GM23338 (cell line): Measurements from ENCODE around the gene BRAP. TPM values are rescaled to one million over a fixed set of nuclear protein-coding genes. Genes with fewer than 3 reads are reported as not detected.

Experiments used
- ATAC-seq: fragments of 200-7000 bp; cut with Tn5 transposase; 3 replicates; pipeline ENCODE4 v1.9.1; 2020
- DNase-seq: peaks from one replicate; pipeline ENCODE4 v3.0.0-alpha.2; 2015; ENCODE audit warnings: low spot score
- H2AFZ ChIP-seq: fragments of 200-600 bp; sonication (generic); 2 replicates; pipeline ENCODE4 v1.8.0; 2016; ENCODE audit warnings: antibody characterized with exemption, mild to moderate bottlenecking, moderate library complexity
- H3F3A ChIP-seq: fragments of 200-600 bp; sonication (generic); replicated peaks from 2 replicates; pipeline ENCODE4 v1.8.0; 2017; ENCODE audit warnings: antibody characterized with exemption, mixed run types, low read depth
- H3K27ac ChIP-seq: fragments of 200-600 bp; sonication (generic); 2 replicates; pipeline ENCODE4 v1.6.1; 2016; ENCODE audit warnings: low read depth
- H3K27me3 ChIP-seq: fragments of 200-600 bp; sonication (generic); 2 replicates; pipeline ENCODE4 v1.8.0; 2016; ENCODE audit warnings: mild to moderate bottlenecking, mixed run types, moderate library complexity; ENCODE audit not compliant: insufficient read depth
- H3K36me3 ChIP-seq: fragments of 200-600 bp; sonication (generic); 2 replicates; pipeline ENCODE4 v1.8.0; 2016; ENCODE audit warnings: mild to moderate bottlenecking; ENCODE audit not compliant: insufficient read depth
- H3K4me1 ChIP-seq: fragments of 200-600 bp; sonication (generic); 2 replicates; pipeline ENCODE4 v1.8.0; 2016; ENCODE audit warnings: mild to moderate bottlenecking, moderate library complexity; ENCODE audit not compliant: insufficient read depth
- H3K4me2 ChIP-seq: fragments of 200-600 bp; sonication (generic); 2 replicates; pipeline ENCODE4 v1.7.1; 2017; ENCODE audit warnings: mixed run types
- H3K4me3 ChIP-seq: fragments of 200-600 bp; sonication (generic); 2 replicates; pipeline ENCODE4 v1.6.1; 2016; ENCODE audit warnings: mixed run types
- H3K79me2 ChIP-seq: fragments of 200-600 bp; sonication (generic); replicated peaks from 2 replicates; pipeline ENCODE4 v1.8.0; 2017; ENCODE audit warnings: mild to moderate bottlenecking; ENCODE audit not compliant: insufficient read depth
- H3K9me2 ChIP-seq: fragments of 200-600 bp; sonication (generic); 2 replicates; pipeline ENCODE4 v1.8.0; 2017; ENCODE audit not compliant: insufficient read depth
- H4K20me1 ChIP-seq: fragments of 200-600 bp; sonication (generic); replicated peaks from 2 replicates; pipeline ENCODE4 v1.8.0; 2017; ENCODE audit warnings: mild to moderate bottlenecking; ENCODE audit not compliant: insufficient read depth
- H3K27ac Mint-ChIP-seq: 2 replicates; pipeline ENCODE4 v1.8.0; 2020; ENCODE audit warnings: inconsistent platforms, mild to moderate bottlenecking, moderate library complexity, mixed read lengths
- H3K27me3 Mint-ChIP-seq: 3 replicates; pipeline ENCODE4 v1.8.0; 2022; ENCODE audit warnings: low read depth, mild to moderate bottlenecking, moderate library complexity, mixed read lengths, inconsistent platforms; ENCODE audit not compliant: insufficient read depth, poor library complexity
- H3K36me3 Mint-ChIP-seq: 3 replicates; pipeline ENCODE4 v1.8.0; 2021; ENCODE audit warnings: low read depth, mild to moderate bottlenecking, inconsistent platforms, moderate library complexity, mixed read lengths
- H3K4me1 Mint-ChIP-seq: 3 replicates; pipeline ENCODE4 v1.8.0; 2020; ENCODE audit warnings: mild to moderate bottlenecking, inconsistent platforms, mixed read lengths
- H3K4me3 Mint-ChIP-seq: 3 replicates; pipeline ENCODE4 v1.8.0; 2021; ENCODE audit warnings: moderate library complexity, mild to moderate bottlenecking, inconsistent platforms, mixed read lengths
- H3K9me3 Mint-ChIP-seq: 3 replicates; pipeline ENCODE4 v1.8.0; 2020; ENCODE audit warnings: moderate library complexity, mild to moderate bottlenecking, inconsistent platforms, mixed read lengths
- CREB1 ChIP-seq: fragments of 250-450 bp; sonication (Bioruptor Pico); IDR thresholded peaks from 2 replicates; pipeline ENCODE4 v1.5.0; 2020; ENCODE audit warnings: low read depth, mild to moderate bottlenecking, moderate library complexity
- EZH2 ChIP-seq: fragments of 200-600 bp; sonication (generic); IDR thresholded peaks from one replicate; pipeline ENCODE4 v1.8.0; 2017; ENCODE audit warnings: antibody characterized with exemption, mild to moderate bottlenecking, low read depth; ENCODE audit not compliant: unreplicated experiment
- EZH2phosphoT487 ChIP-seq: fragments of 200-600 bp; sonication (generic); IDR thresholded peaks from one replicate; pipeline ENCODE4 v1.8.1; 2018; ENCODE audit warnings: antibody characterized with exemption; ENCODE audit not compliant: unreplicated experiment
- NANOG ChIP-seq: IDR thresholded peaks from 2 replicates; pipeline ENCODE4 v1.6.1; 2016; ENCODE audit warnings: antibody characterized with exemption, borderline replicate concordance
- POLR2AphosphoS5 ChIP-seq: IDR thresholded peaks from 2 replicates; pipeline ENCODE4 v1.6.1; 2016; ENCODE audit warnings: antibody characterized with exemption, low read depth
- STAT1 ChIP-seq: IDR thresholded peaks from one replicate; pipeline ENCODE4 v1.6.1; 2016; ENCODE audit warnings: antibody characterized with exemption; ENCODE audit not compliant: unreplicated experiment
- ZNF114 ChIP-seq: fragments of 250-450 bp; sonication (Bioruptor Pico); IDR thresholded peaks from 2 replicates; pipeline ENCODE4 v1.5.0; 2020; ENCODE audit warnings: mild to moderate bottlenecking, moderate library complexity
- ZNF331 ChIP-seq: fragments of 250-450 bp; sonication (Bioruptor Pico); IDR thresholded peaks from 2 replicates; pipeline ENCODE4 v1.5.0; 2020; ENCODE audit warnings: low read depth, mild to moderate bottlenecking, moderate library complexity
- polyA plus RNA-seq: library from polyadenylated mRNA; unstranded; fragments of >200 nt; fragmentation: Nextera tagmentation; extraction: Ambion mirVana; gene quantifications from 2 replicates; pipeline ENCODE4 v1.2.1, GENCODE V29; 2016
- total RNA-seq: library from RNA; depleted of rRNA; stranded (reverse); fragments of >200 nt; shearing (Covaris generic); gene quantifications from 2 replicates; pipeline ENCODE4 v1.2.3, GENCODE V29; 2014
- TF ChIP-seq, protein P1 (sequence below), 2 experiments: fragments of 200-600 bp in 1 of 2; sonication (generic) in 1 of 2; conservative IDR thresholded peaks; 2 replicates each; pipeline versions ENCODE4 v1.5.1 to v1.6.1; 2016 to 2017; ENCODE audit warnings: antibody characterized with exemption in 2 of 2, low read depth in 2 of 2, mild to moderate bottlenecking in 2 of 2, moderate library complexity in 1 of 2
- TF ChIP-seq, protein P2 (sequence below): fragments of 250-450 bp; sonication (Bioruptor Pico); IDR thresholded peaks from 2 replicates; pipeline ENCODE4 v1.5.0; 2020; ENCODE audit warnings: mild to moderate bottlenecking, moderate library complexity
- TF ChIP-seq, protein P3 (sequence below): IDR thresholded peaks from one replicate; pipeline ENCODE4 v1.6.1; 2018; ENCODE audit warnings: antibody characterized with exemption; ENCODE audit not compliant: unreplicated experiment

The BRAP gene
- total and polyA plus RNA-seq, 2 experiments from 2014 or later, result 14.9 to 19.4 TPM

DNA sequence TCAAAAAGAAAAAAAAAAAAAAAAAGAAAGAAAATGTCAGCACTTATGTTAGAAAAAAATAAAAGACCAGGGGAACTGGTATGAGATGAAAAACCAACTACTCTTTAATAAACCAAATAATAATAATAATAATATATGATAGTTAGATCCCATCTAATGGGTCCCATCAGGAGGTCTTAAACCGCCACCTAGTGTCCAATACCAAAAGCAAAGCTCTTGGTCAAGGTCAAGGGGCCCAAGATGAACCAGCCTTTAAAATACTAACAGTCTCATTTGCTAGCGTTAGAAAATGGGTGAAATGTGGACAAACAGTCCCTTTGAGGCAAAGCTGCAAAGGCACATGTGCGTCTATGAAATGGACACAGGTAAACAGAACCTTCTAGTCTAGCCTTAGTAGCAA, 12.3 kb downstream of the BRAP start:
- no peak; the same call in 2 of the 3 replicates for ATAC-seq
- TF ChIP-seq, protein P1, sequence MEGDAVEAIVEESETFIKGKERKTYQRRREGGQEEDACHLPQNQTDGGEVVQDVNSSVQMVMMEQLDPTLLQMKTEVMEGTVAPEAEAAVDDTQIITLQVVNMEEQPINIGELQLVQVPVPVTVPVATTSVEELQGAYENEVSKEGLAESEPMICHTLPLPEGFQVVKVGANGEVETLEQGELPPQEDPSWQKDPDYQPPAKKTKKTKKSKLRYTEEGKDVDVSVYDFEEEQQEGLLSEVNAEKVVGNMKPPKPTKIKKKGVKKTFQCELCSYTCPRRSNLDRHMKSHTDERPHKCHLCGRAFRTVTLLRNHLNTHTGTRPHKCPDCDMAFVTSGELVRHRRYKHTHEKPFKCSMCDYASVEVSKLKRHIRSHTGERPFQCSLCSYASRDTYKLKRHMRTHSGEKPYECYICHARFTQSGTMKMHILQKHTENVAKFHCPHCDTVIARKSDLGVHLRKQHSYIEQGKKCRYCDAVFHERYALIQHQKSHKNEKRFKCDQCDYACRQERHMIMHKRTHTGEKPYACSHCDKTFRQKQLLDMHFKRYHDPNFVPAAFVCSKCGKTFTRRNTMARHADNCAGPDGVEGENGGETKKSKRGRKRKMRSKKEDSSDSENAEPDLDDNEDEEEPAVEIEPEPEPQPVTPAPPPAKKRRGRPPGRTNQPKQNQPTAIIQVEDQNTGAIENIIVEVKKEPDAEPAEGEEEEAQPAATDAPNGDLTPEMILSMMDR (conservative IDR thresholded peaks at IDR 0.05; ENCODE audit: low read depth in 2 of 2), result peak; percentile 52 to 62
- TF ChIP-seq EZH2, result no peak
- no peak overlapping the region for H3K27ac Mint-ChIP-seq
- peak overlapping the region; percentile 59; the same call in 1 of the 2 replicates for H3K27ac ChIP-seq
- H3K79me2 ChIP-seq, result no peaks in the 10 kb centered on the region
- no peak overlapping the region for H3K4me2 ChIP-seq
- peaks cover 17% of the 10 kb centered on the region for H4K20me1 ChIP-seq
- DNase-seq, result peak; percentile 61
- H3K27me3 ChIP-seq, result no peaks in the 10 kb centered on the region
- H3K4me3 ChIP-seq, result no peak overlapping the region
- H3K4me3 Mint-ChIP-seq, result no peak overlapping the region
- peaks cover 40% of the 10 kb centered on the region for H3K36me3 ChIP-seq
- no peaks in the 10 kb centered on the region for H3K9me2 ChIP-seq
- H3K4me1 Mint-ChIP-seq, result no peaks in the 10 kb centered on the region
- H3K9me3 Mint-ChIP-seq, result no peaks in the 10 kb centered on the region
- H3F3A ChIP-seq, result 0 out of 2 replicates have a peak, but pooled peaks cover 9% of the 10 kb centered on the region
- no peak overlapping the region for H2AFZ ChIP-seq
- peaks cover 2% of the 10 kb centered on the region for H3K27me3 Mint-ChIP-seq
- H3K36me3 Mint-ChIP-seq, result peaks cover 43% of the 10 kb centered on the region
- no peaks in the 10 kb centered on the region for H3K4me1 ChIP-seq

DNA sequence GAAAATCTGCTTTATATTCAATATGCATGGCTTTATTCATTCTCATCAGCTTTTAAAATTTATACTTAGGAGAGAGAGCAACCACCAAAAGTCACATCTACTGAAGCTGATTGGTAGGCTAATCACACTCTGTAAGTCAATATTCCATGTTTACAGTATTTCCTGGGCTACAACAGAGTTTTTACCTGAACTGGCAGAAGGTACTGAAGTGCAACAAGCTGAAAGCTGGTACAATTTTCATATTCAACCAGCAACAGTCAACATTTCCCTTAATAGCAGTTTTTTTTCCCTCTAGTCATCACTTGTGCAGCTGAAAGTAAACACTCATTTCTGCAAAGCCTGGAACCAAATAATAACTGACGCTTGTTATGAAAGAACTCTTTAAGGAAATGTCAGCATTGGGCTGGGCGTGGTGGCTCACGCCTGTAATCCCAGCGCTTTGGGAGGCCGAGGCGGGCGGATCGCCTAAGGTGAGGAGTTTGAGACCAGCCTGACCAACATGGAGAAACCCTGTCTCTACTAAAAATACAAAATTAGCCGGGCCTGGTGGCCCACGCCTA, 12.9 kb downstream of the BRAP start:
- Histone ChIP-seq H3K36me3 (peaks cover 43% of the 10 kb centered on the region), H3K27me3 (no peaks in the 10 kb centered on the region), H3K4me3 (no peak overlapping the region), H3K9me2 (no peaks in the 10 kb centered on the region), H3K4me1 (no peaks in the 10 kb centered on the region), H3F3A (0 out of 2 replicates have a peak, but pooled peaks cover 9% of the 10 kb centered on the region), H3K27ac (no peak overlapping the region), H3K79me2 (no peaks in the 10 kb centered on the region), H2AFZ (no peak overlapping the region), H4K20me1 (peaks cover 17% of the 10 kb centered on the region), H3K4me2 (no peak overlapping the region)
- no peak overlapping the region for H3K27ac Mint-ChIP-seq
- no peaks in the 10 kb centered on the region for H3K9me3 Mint-ChIP-seq
- peaks cover 43% of the 10 kb centered on the region for H3K36me3 Mint-ChIP-seq
- no peak for DNase-seq
- H3K4me1 Mint-ChIP-seq, result no peaks in the 10 kb centered on the region
- peaks cover 2% of the 10 kb centered on the region for H3K27me3 Mint-ChIP-seq
- no peak overlapping the region for H3K4me3 Mint-ChIP-seq
- ATAC-seq, result no peak
- TF ChIP-seq, protein P2, sequence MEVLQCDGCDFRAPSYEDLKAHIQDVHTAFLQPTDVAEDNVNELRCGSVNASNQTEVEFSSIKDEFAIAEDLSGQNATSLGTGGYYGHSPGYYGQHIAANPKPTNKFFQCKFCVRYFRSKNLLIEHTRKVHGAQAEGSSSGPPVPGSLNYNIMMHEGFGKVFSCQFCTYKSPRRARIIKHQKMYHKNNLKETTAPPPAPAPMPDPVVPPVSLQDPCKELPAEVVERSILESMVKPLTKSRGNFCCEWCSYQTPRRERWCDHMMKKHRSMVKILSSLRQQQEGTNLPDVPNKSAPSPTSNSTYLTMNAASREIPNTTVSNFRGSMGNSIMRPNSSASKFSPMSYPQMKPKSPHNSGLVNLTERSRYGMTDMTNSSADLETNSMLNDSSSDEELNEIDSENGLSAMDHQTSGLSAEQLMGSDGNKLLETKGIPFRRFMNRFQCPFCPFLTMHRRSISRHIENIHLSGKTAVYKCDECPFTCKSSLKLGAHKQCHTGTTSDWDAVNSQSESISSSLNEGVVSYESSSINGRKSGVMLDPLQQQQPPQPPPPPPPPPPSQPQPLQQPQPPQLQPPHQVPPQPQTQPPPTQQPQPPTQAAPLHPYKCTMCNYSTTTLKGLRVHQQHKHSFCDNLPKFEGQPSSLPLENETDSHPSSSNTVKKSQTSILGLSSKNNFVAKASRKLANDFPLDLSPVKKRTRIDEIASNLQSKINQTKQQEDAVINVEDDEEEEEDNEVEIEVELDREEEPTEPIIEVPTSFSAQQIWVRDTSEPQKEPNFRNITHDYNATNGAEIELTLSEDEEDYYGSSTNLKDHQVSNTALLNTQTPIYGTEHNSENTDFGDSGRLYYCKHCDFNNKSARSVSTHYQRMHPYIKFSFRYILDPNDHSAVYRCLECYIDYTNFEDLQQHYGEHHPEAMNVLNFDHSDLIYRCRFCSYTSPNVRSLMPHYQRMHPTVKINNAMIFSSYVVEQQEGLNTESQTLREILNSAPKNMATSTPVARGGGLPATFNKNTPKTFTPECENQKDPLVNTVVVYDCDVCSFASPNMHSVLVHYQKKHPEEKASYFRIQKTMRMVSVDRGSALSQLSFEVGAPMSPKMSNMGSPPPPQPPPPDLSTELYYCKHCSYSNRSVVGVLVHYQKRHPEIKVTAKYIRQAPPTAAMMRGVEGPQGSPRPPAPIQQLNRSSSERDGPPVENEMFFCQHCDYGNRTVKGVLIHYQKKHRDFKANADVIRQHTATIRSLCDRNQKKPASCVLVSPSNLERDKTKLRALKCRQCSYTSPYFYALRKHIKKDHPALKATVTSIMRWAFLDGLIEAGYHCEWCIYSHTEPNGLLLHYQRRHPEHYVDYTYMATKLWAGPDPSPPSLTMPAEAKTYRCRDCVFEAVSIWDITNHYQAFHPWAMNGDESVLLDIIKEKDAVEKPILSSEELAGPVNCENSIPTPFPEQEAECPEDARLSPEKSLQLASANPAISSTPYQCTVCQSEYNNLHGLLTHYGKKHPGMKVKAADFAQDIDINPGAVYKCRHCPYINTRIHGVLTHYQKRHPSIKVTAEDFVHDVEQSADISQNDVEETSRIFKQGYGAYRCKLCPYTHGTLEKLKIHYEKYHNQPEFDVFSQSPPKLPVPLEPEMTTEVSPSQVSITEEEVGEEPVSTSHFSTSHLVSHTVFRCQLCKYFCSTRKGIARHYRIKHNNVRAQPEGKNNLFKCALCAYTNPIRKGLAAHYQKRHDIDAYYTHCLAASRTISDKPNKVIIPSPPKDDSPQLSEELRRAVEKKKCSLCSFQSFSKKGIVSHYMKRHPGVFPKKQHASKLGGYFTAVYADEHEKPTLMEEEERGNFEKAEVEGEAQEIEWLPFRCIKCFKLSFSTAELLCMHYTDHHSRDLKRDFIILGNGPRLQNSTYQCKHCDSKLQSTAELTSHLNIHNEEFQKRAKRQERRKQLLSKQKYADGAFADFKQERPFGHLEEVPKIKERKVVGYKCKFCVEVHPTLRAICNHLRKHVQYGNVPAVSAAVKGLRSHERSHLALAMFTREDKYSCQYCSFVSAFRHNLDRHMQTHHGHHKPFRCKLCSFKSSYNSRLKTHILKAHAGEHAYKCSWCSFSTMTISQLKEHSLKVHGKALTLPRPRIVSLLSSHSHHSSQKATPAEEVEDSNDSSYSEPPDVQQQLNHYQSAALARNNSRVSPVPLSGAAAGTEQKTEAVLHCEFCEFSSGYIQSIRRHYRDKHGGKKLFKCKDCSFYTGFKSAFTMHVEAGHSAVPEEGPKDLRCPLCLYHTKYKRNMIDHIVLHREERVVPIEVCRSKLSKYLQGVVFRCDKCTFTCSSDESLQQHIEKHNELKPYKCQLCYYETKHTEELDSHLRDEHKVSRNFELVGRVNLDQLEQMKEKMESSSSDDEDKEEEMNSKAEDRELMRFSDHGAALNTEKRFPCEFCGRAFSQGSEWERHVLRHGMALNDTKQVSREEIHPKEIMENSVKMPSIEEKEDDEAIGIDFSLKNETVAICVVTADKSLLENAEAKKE (CRISPR knock-in tag), result no peak
- no peak for TF ChIP-seq STAT1
- TF ChIP-seq POLR2AphosphoS5, result no peak
- TF ChIP-seq EZH2phosphoT487, result no peak
- TF ChIP-seq, protein P3, sequence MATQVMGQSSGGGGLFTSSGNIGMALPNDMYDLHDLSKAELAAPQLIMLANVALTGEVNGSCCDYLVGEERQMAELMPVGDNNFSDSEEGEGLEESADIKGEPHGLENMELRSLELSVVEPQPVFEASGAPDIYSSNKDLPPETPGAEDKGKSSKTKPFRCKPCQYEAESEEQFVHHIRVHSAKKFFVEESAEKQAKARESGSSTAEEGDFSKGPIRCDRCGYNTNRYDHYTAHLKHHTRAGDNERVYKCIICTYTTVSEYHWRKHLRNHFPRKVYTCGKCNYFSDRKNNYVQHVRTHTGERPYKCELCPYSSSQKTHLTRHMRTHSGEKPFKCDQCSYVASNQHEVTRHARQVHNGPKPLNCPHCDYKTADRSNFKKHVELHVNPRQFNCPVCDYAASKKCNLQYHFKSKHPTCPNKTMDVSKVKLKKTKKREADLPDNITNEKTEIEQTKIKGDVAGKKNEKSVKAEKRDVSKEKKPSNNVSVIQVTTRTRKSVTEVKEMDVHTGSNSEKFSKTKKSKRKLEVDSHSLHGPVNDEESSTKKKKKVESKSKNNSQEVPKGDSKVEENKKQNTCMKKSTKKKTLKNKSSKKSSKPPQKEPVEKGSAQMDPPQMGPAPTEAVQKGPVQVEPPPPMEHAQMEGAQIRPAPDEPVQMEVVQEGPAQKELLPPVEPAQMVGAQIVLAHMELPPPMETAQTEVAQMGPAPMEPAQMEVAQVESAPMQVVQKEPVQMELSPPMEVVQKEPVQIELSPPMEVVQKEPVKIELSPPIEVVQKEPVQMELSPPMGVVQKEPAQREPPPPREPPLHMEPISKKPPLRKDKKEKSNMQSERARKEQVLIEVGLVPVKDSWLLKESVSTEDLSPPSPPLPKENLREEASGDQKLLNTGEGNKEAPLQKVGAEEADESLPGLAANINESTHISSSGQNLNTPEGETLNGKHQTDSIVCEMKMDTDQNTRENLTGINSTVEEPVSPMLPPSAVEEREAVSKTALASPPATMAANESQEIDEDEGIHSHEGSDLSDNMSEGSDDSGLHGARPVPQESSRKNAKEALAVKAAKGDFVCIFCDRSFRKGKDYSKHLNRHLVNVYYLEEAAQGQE, result no peak
- no peak for TF ChIP-seq ZNF331 (CRISPR knock-in tag)
- TF ChIP-seq CREB1 (CRISPR knock-in tag), result no peak
- TF ChIP-seq NANOG, result no peak
- no peak for TF ChIP-seq ZNF114
